GM19395 (cell line): ENCODE data around the gene DLK1.

Experiments
- ATAC-seq: cut with Tn5 transposase; IDR thresholded peaks from one replicate; pipeline ENCODE4 v1.9.1; 2021; ENCODE audit warnings: mild to moderate bottlenecking, moderate library complexity; ENCODE audit not compliant: unreplicated experiment

DLK1 gene

DNA sequence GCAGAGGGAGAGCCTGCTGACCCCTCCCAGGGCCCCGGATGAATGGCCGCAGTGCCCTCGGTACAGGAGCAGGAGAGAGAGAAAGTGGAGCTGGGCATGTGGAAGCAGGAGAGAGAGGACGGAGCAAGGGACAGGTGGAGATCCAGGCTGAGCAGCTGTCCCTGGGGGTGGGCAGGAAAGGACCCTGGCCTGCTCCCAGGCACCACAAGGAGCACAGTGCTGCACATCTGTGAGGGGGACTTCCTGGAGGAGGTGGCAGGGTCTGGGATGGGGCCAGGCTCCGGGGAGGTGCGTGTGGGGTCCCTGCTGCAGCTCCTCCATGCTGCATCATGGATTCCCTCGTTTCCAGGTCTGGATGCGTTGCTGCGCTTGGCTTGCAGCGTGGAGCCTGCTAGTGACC, 13.0 kb upstream of the DLK1 start:
- ATAC-seq: no peak

DNA sequence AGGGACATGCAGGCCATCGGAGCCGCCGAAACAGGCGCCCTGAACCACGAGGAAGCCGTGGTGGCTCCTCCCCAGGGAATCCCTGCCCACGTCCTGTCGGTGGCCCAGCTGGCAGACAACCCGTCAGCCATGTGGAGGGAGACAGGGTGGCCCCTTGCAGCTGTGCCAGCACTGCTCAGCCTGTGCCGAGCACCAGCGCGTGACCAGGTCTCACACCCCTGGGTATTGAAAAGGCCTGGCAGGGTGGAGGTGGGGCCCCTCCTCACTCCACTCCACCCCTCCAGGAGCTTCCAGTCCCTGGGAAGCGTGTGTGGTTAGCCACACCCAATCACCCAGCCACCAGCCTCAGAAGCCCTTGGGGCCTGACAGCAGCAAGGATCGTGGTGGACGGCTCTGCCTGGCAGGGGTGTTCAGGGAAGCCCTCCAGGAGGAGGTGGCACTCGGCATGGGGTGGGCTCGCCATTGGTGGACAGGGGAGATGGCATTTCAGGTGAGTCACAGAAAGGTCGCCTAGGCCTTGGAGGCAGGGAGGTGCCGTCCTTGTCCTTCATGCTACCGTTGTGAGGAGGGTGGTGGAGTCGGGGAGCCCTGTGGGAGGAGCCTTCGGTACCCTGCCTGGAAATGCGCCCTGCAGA, 12.3 kb upstream of the DLK1 start:
- no peak for ATAC-seq

DNA sequence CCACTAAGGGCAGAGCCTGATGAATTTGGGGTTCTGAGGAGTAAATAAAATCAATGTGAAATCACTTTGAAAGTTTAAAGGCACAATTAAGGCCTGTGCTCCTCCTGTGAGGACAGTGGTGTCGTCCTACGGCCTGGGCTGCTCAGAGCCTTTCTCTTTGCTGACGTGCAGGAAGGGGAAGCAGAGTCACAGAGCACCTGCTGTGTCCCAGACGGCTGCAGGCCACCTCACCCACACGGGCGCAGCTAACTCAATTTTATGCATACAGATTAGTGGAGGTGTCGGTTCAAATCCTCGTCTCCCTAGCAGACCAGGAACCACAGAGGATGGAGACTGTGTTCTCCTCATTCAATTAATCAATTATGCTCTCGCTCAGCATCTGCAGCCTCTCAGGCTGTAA, 11.4 kb upstream of the DLK1 start:
- ATAC-seq: no peak

DNA sequence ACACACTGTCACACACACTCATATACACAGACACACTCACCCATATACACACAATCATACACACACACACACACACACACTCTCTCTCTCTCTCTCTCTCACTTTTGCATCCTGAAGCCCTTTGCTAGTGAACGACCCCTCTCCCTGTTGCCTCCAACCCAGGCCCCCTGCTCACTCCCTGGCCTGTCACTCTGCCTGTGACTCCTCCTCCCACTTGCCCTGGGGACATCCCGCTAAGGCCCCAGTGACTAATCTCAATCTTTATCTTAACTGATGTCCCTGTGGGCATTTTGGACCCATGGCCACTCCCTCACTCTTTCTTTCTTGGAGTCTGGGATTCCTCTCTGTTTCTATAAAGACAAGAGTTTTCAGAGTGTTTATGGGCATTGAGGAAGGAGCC, 10.9 kb upstream of the DLK1 start:
- ATAC-seq: no peak

DNA sequence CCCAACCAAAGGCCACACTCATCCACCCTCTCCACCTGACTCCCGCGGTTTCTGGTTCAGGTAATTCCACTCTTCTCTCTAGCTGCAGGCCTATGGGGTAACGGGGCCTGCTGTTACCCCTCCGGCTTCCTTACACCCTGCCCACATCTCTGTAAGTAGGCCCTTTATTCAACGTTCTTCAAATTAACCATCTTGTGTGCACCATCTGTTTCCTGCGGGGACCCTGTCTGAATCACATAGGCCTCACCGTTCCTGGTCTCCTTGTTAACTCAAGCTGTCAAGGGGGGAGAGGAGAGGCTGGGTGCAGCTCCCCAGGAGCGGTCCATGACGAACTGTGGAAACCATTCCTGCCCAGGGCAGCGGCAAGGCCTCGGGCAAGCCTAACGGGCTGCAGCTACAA, 9.3 kb upstream of the DLK1 start:
- ATAC-seq: no peak

DNA sequence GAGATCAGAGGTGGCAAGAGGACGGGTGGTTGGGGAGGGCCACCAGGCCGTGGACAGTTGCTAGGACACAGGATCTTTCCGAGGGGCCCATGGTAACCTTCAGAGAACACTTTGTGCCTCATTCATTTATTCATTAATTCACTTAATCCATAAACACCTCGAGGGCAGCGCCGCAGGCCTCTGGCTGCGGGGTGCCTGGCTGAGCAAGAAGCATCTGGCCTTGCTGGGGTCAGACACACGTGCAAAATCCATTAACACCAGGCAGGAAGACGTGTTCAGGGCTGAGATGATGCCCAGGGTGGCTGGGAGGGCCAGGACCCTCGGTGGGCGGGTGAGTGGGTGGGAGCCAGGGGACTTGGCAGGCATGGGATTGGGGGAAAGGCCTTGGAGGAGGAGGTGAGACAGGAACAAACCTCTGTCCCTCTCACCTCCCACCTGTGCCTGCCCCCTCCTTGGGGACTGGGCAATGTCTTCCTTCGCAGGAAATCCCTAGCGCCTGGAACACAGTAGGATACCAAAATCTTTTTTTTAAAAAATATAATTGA, 6.6 kb upstream of the DLK1 start:
- ATAC-seq: no peak

DNA sequence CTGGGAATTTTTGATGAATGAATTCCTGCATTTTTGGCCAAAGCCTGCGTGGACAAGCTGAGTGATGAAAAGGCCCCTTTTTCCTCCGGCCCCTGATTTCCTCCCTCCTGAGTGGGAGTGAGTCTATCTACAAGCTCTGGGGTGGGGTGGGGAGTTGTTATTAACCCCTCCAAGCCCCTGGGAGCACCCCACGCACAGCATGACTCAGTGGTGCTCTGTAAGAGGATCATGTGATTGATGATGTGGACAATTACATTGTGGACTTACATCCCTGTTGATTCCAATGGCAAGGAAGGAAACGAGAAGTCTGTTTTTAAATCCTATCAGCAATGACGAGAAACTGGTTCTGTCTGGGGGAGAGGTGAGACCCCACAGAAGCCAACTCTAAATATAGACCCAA, 5.1 kb upstream of the DLK1 start:
- no peak for ATAC-seq

DNA sequence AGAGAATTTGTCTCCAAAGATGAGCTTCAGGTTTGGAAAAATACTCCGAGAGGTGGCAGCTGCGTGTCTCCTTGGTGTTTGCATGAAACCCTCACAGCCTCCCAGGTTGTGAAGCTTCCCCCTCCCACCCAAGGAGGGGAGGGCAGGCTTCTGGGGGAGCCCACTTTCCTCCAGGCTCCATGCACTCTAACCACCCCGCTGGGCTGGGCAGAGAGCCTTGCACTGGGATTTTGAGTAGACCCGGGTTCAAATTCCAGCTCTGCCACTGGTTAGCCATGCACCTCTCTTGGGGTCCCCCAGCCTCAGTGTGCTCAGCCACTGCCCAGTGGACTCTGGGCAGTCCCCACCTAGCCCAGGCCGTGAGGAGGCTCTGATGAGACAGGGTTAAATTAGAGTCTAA, 4.3 kb upstream of the DLK1 start:
- ATAC-seq: no peak

DNA sequence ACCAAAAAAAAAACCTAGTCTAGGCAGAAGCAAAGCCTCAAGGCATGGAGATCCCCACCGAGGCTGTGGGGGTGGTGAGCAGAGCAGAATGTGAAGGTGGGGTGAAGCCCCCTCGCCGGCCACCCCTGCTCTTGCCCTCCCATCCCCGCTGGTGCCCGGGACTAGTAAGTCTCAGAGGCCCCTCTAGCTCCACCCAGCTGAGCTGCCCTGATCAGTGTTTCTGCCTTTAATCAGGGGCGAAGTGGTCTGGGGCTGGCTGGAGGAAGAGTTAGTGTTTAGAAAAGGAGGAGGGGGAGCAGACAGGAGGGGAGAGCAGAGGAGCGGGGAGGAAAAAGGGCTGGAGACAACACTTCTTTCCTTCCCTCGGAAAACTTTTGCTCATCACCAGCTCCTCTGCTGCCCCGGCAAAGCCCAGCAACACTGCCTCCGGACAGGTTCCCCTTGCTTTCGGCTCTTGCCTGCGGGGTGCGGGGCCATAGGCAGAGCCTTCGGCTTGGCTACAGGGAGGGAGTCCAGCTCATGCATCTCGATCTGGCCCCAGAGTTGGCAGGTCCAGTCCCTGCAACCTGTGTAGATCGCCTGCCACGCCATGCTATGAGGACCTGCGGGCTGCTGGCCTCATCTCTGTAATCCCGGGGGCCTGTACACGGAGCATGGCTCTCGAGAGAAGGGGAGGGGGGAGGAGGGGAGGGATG, 3.4 kb upstream of the DLK1 start:
- no peak for ATAC-seq

DNA sequence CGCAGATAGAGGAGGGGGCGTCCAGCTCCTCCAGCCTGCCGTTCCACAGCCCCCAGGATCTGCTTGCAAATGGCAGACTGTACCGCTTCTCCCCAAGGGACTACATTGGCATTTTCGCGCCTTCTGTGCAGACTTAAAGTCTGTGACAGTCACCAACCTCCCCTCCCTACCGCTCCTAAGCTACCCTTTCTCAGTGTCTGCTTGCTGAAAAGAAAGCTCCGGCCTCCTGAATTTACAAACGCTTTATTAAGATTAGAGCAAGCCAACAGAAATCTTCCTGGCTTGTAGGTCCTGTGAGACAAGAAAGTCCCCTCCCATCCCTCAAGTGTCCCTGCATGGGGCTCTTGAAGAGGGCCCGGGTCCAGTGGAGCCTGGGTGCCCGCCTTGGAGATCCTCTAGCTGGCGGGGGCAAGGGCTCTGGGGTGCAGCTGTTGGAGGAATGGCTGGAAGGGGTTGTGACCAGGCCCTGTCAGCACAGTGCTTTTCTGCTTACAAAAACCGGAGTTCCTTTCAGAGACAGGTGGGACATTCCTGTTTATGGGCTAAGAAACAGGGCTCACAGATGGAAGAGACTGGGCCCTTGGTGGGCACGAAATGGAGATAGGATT, 2.8 kb upstream of the DLK1 start:
- ATAC-seq: no peak

DNA sequence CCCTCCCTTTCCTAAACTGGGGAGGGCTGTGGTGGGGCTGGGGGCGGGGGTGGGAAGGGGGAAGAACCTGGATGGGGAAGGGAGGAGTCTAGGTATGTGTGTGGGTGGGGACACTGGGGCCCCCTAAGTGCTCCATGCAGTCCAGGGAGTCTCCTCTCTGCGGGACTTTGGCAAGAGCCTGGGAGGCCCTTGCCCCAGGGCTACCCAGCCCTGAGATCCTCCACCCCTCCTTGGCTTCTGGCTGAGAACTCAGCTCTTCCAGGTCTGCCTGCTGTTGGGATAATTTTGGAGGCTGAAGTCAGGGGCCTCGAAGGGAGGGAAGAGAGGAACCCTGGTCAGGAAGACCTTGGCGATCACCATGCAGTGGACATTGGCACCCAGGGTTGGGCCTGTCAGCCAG, 2.2 kb upstream of the DLK1 start:
- ATAC-seq: no peak

DNA sequence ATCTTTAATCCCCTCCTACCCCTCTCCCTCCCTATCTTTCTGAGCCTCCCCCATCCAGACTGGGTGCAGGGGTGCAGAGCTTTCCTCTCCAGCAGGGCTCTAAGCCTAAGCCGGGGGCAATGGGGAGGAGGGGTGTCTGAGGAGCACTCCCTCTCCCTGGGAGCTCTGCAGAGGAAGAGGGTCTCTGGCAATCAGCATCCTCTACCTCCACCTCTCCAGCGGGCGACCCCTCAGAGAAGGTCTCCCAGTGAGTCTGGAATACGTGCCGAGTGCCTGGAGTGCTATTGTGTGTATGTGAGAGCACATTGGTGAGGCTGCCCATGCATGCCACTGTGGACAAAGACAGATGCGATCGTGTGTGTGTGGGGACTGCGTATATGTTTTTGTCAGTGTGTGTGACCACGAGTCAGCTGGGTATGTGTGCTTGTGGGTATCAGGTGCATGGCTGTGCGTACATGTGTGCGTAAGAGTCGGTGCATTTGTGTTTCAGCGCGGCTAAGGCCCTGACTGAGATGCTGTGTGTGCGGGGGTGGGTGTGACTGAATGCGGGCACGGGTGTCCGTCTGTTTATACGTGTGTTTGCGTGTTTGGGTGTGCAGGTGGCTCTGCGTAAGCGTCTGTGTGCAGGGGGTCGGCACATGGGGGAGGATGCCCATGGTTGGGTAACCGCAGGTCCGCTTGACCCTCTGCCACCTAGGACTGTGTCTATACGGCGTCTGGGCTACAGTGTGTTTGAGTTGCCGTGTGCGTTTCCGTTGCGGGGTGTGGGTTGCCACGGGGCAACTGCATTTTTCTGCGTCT, 905 bp upstream of the DLK1 start:
- ATAC-seq: no peak

DNA sequence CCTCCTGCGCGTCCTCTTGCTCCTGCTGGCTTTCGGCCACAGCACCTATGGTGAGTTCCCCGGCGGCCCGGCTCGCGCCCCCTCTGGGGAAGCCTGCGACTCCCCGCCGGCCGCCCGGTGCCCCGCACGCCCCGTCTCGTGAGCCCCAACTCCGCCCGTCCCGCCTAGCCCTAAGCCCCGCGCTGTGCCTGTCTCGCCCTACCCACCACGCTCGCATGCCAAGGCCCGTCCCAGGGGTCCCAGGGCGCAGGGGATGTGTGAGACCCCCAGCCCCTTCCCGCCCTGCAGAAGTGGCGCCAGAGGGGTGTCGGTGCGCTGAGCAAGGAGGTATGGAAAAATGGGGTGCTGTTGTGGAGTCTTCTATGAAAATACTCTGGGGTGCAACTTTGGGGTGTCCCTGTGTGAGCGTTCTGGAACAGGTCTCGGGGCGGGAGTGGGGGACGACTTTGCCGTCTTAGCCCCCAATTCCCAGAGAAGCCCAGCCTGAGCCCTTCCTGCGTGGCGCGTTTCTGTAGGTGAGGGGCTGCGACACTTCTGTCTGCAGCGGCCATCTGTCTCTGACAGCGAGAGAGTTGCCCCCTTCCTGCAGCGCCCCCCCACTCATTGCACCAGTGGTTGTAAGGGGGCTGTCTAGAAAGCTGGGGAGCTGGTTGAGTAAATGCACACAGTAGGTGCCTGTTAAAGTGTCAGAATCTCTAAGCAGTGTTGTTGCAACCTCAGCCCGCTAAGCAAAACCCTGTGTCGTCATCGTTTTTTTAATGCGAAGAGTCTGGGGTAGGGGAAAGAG, 587 bp downstream of the DLK1 start:
- no peak for ATAC-seq

DNA sequence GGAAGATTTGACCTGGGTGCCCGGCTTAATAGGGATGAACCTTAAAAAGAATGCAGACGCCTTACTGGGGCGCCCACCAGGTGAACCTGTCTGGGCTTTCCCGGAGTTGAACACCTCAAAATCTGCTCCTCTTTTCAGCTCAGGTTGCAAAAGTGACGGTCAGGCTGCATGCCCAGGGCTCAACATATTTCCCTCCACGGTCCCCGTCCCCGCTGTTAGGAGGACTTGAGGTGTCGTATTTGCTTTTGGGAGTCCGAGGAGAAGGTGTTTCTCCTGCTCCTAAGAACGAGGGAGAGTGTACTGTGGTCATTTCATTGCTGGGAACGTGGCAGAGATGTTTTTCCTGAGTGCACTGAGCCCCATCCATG, 1.2 kb downstream of the DLK1 start:
- no peak for ATAC-seq

DNA sequence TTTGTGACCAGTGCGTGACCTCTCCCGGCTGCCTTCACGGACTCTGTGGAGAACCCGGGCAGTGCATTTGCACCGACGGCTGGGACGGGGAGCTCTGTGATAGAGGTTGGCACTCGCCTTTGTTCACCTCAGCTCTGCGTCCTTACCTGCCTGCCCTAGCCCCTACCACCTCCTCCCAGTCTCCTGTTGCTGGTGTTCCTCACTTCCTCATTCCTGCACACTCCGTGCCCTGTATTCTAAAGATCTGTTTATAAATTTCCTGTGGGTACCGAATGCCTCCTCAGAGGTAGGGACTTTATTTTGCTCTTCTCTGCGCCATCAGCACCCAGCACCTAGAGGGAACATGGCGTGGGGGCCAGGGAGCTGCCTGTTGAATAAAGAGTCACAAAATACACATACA, 2.3 kb downstream of the DLK1 start:
- ATAC-seq: no peak

DNA sequence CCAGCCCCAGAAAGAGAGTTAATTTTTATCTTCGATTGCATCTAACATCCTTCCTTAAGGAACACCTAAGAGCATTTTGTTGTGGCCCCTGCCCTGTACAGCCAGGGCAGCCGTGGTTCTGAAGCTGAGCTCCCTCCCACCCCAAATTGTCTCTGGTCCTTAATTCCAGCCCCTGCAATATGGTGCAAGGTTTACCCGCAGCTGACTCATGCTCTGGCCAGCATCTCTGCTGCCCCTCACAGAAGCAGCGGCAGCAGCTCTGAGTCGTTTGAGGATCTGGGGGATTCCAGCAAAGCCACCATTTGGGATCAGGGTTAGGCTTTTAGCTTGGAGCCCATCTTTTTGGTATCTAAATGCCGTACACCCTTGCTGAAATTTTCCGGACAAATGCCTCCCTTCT, 3.3 kb downstream of the DLK1 start:
- no peak for ATAC-seq

DNA sequence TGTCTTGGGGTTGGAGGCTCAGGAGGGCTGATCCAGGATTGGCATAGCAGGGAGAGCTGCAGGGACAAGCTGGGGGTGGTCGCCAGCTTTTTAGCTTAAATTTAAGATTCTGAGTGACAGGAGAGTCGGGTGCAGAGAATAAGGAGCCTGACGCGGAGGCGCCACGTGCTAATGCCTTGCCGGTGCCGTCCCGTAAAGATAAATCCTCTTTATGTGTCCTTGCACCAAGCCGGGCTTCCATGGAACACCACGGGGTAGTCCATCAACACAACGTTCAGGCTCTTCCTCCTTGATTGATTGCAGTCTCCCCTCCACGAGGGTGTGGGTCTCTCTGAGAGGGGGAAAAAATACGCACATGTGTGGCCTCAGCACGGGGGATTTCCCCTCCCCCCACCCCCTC, 3.9 kb downstream of the DLK1 start:
- no peak for ATAC-seq

DNA sequence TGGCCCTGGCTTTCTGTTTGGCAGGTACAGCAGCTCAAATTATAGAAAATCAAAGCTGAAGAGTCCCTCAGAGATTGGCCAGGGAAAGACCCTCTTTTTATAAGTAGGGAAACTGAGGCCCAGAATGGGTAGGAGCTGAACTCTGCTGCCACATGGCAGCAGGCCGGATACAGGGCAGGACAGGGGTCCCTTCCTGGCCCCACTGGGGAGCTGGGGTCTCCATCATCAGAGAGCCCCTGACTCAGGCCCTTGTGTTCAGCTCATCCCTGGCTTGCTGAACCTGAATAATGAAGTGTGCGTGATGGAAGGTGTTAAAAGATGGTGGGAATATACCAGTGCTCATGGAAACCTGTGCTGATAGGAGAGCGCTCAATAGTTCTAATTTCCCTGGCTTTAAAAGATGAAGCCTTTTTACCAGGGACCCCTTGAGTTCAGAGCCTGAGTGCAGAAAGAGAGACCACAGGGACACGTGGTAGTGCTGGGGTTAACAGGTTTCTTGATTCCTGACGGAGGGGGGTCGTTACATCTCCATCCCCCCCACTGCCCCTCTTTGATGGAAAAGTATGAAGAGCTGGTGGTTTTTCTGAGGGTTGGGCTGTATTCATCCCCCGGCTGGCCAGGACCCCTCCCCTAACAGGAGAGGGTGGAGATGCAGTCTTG, 4.4 kb downstream of the DLK1 start:
- no peak for ATAC-seq

DNA sequence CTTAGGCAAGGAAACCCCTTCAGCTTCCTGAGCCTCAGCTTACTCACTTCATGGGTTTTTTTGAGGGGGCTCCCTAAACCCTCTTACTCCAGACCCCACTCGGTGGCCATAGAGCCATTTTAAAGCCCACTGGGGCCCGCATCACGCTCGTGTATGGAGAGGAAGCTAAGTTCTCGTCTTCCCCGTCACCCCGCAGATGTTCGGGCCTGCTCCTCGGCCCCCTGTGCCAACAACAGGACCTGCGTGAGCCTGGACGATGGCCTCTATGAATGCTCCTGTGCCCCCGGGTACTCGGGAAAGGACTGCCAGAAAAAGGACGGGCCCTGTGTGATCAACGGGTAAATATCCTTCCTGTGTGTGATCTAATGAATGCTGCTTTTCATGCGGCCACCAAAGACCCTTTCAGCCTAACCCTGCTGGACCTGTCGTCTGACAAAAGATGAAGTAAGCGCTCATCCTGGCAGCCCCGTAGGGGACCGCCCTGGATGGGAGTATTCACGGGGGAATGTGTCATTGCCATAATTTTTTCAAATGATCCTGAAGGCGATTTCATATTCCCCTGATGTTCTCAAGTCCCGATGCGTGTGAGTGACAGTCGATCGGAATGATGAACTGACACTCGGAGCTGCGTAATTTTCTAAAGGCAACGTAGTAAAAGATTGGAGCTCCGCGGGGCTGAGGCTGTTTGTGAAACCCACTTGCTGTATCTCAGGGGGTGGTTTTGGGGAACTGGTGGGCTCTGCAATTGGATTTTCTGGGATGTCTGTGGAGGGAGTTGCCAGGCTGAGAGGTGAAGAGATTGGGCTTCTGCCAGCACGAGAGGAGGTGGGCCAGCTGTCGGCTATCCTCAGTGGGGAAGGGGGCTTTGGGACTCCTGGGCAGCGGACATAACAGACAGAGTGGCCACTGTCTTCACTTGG, 5.4 kb downstream of the DLK1 start:
- no peak for ATAC-seq
